ENCODE measurements around the gene TRAPPC10. TPM values are rescaled to one million over a fixed set of nuclear protein-coding genes. Genes with fewer than 3 reads are reported as not detected.

The TRAPPC10 gene
- total and polyA plus RNA-seq, 9 of the 15 experiments (the other 6 are each of a cell fraction or from before 2014, with no cell fraction given) = 1.1 to 33.8 (median 24.3) TPM

GRCh38 chr21:44012474-44013379 lies 618 bp downstream of the TRAPPC10 start (continued):
- TF ChIP-seq RBM17 (IDR thresholded peaks at IDR 0.05; ENCODE audit: borderline replicate concordance, low read depth, low read length) (no peak), TRIM24 (IDR thresholded peaks at IDR 0.05) (peak in 1 of 2 experiments; percentile 60; a peak in 1 of 4 replicates), XRCC5 (IDR thresholded peaks at IDR 0.05; ENCODE audit: low read depth, low read length) (peak; percentile 33; the same call in 1 of the 2 replicates), TAF1 (IDR thresholded peaks at IDR 0.05; ENCODE audit: control insufficient read depth, extremely low read depth, insufficient read depth, low read length, severe bottlenecking) (peak; percentile 60), NR2F6 (CRISPR knock-in tag; IDR thresholded peaks at IDR 0.05) (no peak), LEF1 (IDR thresholded peaks at IDR 0.05) (no peak), E2F5 (CRISPR knock-in tag; IDR thresholded peaks at IDR 0.05) (no peak), SNIP1 (IDR thresholded peaks at IDR 0.05; ENCODE audit: low read depth) (no peak), ZNF395 (CRISPR knock-in tag; IDR thresholded peaks at IDR 0.05) (peak; percentile 63), ZNF324 (CRISPR knock-in tag; IDR thresholded peaks at IDR 0.05) (no peak), ZNF699 (CRISPR knock-in tag; IDR thresholded peaks at IDR 0.05; ENCODE audit: insufficient replicate concordance) (no peak), ZNF507 (tag; conservative IDR thresholded peaks at IDR 0.05) (no peak), ILF3 (IDR thresholded peaks at IDR 0.05; ENCODE audit: borderline replicate concordance) (peak; percentile 72; the same call in 1 of the 2 replicates), C11orf30 (IDR thresholded peaks at IDR 0.05; ENCODE audit: low read depth) (no peak), HMG20B (CRISPR knock-in tag; IDR thresholded peaks at IDR 0.05) (no peak), FOXJ3 (CRISPR knock-in tag; IDR thresholded peaks at IDR 0.05) (no peak), ZNF778 (CRISPR knock-in tag; IDR thresholded peaks at IDR 0.05) (no peak), PYGO2 (tag; IDR thresholded peaks at IDR 0.05) (no peak)
- TF ChIP-seq, protein P1, sequence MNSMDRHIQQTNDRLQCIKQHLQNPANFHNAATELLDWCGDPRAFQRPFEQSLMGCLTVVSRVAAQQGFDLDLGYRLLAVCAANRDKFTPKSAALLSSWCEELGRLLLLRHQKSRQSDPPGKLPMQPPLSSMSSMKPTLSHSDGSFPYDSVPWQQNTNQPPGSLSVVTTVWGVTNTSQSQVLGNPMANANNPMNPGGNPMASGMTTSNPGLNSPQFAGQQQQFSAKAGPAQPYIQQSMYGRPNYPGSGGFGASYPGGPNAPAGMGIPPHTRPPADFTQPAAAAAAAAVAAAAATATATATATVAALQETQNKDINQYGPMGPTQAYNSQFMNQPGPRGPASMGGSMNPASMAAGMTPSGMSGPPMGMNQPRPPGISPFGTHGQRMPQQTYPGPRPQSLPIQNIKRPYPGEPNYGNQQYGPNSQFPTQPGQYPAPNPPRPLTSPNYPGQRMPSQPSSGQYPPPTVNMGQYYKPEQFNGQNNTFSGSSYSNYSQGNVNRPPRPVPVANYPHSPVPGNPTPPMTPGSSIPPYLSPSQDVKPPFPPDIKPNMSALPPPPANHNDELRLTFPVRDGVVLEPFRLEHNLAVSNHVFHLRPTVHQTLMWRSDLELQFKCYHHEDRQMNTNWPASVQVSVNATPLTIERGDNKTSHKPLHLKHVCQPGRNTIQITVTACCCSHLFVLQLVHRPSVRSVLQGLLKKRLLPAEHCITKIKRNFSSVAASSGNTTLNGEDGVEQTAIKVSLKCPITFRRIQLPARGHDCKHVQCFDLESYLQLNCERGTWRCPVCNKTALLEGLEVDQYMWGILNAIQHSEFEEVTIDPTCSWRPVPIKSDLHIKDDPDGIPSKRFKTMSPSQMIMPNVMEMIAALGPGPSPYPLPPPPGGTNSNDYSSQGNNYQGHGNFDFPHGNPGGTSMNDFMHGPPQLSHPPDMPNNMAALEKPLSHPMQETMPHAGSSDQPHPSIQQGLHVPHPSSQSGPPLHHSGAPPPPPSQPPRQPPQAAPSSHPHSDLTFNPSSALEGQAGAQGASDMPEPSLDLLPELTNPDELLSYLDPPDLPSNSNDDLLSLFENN (IDR thresholded peaks at IDR 0.05; ENCODE audit: low read depth in 2 of 2, low read length in 2 of 2) = peak in 1 of 2 experiments; percentile 58; a peak in 1 of 4 replicates
- TF ChIP-seq, protein P2, sequence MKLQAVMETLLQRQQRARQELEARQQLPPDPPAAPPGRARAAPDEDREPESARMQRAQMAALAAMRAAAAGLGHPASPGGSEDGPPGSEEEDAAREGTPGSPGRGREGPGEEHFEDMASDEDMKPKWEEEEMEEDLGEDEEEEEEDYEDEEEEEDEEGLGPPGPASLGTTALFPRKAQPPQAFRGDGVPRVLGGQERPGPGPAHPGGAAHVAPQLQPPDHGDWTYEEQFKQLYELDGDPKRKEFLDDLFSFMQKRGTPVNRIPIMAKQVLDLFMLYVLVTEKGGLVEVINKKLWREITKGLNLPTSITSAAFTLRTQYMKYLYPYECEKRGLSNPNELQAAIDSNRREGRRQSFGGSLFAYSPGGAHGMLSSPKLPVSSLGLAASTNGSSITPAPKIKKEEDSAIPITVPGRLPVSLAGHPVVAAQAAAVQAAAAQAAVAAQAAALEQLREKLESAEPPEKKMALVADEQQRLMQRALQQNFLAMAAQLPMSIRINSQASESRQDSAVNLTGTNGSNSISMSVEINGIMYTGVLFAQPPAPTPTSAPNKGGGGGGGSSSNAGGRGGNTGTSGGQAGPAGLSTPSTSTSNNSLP (IDR thresholded peaks at IDR 0.05; ENCODE audit: borderline replicate concordance, low read depth, low read length) = peak; percentile 7; the same call in 1 of the 2 replicates

Data from K562 (cell line).